Keratinocyte (primary cell): ENCODE data around the gene RSPH1. TPM values are rescaled to one million over a fixed set of nuclear protein-coding genes. Genes with fewer than 3 reads are reported as not detected.

Experiments
- DNase-seq: peaks from one replicate; pipeline ENCODE4 v3.0.0-alpha.2; 2011; ENCODE audit warnings: low read depth, missing footprints, low spot score
- FAIRE-seq: peaks from 2 replicates; lab custom pipeline; 2011; peaks lifted over from hg19 to GRCh38; lab: Jason Lieb, UNC
- H2AFZ ChIP-seq: 2 replicates; pipeline ENCODE4 v1.6.0; 2012; ENCODE audit warnings: low read length, control low read depth, inconsistent platforms; ENCODE audit not compliant: control insufficient read depth
- H3K27ac ChIP-seq: 2 replicates; pipeline ENCODE4 v1.5.1; 2011; ENCODE audit warnings: low read length; ENCODE audit not compliant: control insufficient read depth, insufficient read depth
- H3K27me3 ChIP-seq: 3 replicates; pipeline ENCODE4 v1.6.0; 2011; ENCODE audit warnings: low read length; ENCODE audit not compliant: control insufficient read depth, insufficient read depth; ENCODE audit errors: extremely low read depth
- H3K36me3 ChIP-seq, 2 experiments: 2 replicates in 1 of 2; 3 replicates in 1 of 2; pipeline ENCODE4 v1.5.1; 2011; ENCODE audit warnings: low read length in 2 of 2, mild to moderate bottlenecking in 1 of 2; ENCODE audit not compliant: control insufficient read depth in 2 of 2, insufficient read depth in 2 of 2; ENCODE audit errors: extremely low read depth in 1 of 2
- H3K4me1 ChIP-seq: 3 replicates; pipeline ENCODE4 v1.5.1; 2011; ENCODE audit warnings: low read length; ENCODE audit not compliant: control insufficient read depth, insufficient read depth; ENCODE audit errors: extremely low read depth
- H3K4me2 ChIP-seq: 3 replicates; pipeline ENCODE4 v1.6.0; 2011; ENCODE audit warnings: low read depth, low read length; ENCODE audit not compliant: control insufficient read depth, insufficient read depth; ENCODE audit errors: extremely low read depth
- H3K4me3 ChIP-seq, 3 experiments: fragments of 200-600 bp in 1 of 3; sonication (generic) in 1 of 3; 2 replicates in 2 of 3; 3 replicates in 1 of 3; pipeline ENCODE4 v1.5.1; 2011 to 2016; ENCODE audit warnings: low read length in 3 of 3, mild to moderate bottlenecking in 3 of 3, control low read depth in 2 of 3, inconsistent platforms in 1 of 3, low read depth in 1 of 3, mixed read lengths in 1 of 3, mixed run types in 1 of 3, moderate library complexity in 1 of 3; ENCODE audit not compliant: control insufficient read depth in 2 of 3, insufficient read depth in 2 of 3; ENCODE audit errors: extremely low read depth in 1 of 3
- H3K79me2 ChIP-seq: 2 replicates; pipeline ENCODE4 v1.6.0; 2012; ENCODE audit warnings: low read length; ENCODE audit not compliant: control insufficient read depth, insufficient read depth
- H3K9ac ChIP-seq: 3 replicates; pipeline ENCODE4 v1.6.0; 2011; ENCODE audit warnings: low read length; ENCODE audit not compliant: control insufficient read depth, insufficient read depth; ENCODE audit errors: extremely low read depth
- H3K9me1 ChIP-seq: 3 replicates; pipeline ENCODE4 v1.6.0; 2011; ENCODE audit warnings: low read length; ENCODE audit not compliant: control insufficient read depth, insufficient read depth; ENCODE audit errors: extremely low read depth
- H3K9me3 ChIP-seq: 2 replicates; pipeline ENCODE4 v1.5.1; 2012; ENCODE audit warnings: low read depth, low read length; ENCODE audit not compliant: control insufficient read depth
- H4K20me1 ChIP-seq: 3 replicates; pipeline ENCODE4 v1.6.0; 2011; ENCODE audit warnings: low read length; ENCODE audit not compliant: control insufficient read depth, insufficient read depth; ENCODE audit errors: extremely low read depth
- EZH2 ChIP-seq: IDR thresholded peaks from one replicate; pipeline ENCODE4 v1.6.1; 2012; ENCODE audit warnings: inconsistent platforms, mild to moderate bottlenecking, low read length, moderate library complexity
- dilution Hi-C: fragments of 300-500 bp; cut with MboI; formaldehyde crosslinking; loops from one replicate; pipeline ENCODE4 v1.7.0; 2020; ENCODE audit warnings: low sequenced_read_pairs; ENCODE audit not compliant: extremely low pct_ligation_motif_present
- polyA plus RNA-seq, 5 experiments: library from polyadenylated mRNA; depleted of rRNA in 3 of 5; stranded (reverse) in 3 of 5; stranded (forward) in 1 of 5; unstranded in 1 of 5; fragments of >200 nt; gene quantifications; 1 replicate in 1 of 5; 2 replicates in 3 of 5; 3 replicates in 1 of 5; pipeline versions ENCODE4 v1.2.1 to v1.2.3, GENCODE V29; 2011 to 2012; ENCODE audit warnings: missing spikeins in 2 of 5, low read depth in 1 of 5, low replicate concordance in 1 of 5
- TF ChIP-seq, protein P1 (sequence below), 3 experiments: IDR thresholded peaks in 1 of 3; conservative IDR thresholded peaks in 1 of 3; optimal IDR thresholded peaks in 1 of 3; 2 replicates in 2 of 3; 3 replicates in 1 of 3; pipeline versions ENCODE3 to v1.5.1; 2011; ENCODE audit warnings: low read length in 3 of 3, mild to moderate bottlenecking in 3 of 3, moderate library complexity in 2 of 3, control low read depth in 1 of 3, inconsistent platforms in 1 of 3; ENCODE audit not compliant: insufficient read depth in 2 of 3; ENCODE audit errors: extremely low read depth in 1 of 3

RSPH1 gene
- polyA plus RNA-seq, 1 donor (not counting 4 experiments of a cell fraction or from before 2014, with no cell fraction given), result 0.50 TPM

DNA sequence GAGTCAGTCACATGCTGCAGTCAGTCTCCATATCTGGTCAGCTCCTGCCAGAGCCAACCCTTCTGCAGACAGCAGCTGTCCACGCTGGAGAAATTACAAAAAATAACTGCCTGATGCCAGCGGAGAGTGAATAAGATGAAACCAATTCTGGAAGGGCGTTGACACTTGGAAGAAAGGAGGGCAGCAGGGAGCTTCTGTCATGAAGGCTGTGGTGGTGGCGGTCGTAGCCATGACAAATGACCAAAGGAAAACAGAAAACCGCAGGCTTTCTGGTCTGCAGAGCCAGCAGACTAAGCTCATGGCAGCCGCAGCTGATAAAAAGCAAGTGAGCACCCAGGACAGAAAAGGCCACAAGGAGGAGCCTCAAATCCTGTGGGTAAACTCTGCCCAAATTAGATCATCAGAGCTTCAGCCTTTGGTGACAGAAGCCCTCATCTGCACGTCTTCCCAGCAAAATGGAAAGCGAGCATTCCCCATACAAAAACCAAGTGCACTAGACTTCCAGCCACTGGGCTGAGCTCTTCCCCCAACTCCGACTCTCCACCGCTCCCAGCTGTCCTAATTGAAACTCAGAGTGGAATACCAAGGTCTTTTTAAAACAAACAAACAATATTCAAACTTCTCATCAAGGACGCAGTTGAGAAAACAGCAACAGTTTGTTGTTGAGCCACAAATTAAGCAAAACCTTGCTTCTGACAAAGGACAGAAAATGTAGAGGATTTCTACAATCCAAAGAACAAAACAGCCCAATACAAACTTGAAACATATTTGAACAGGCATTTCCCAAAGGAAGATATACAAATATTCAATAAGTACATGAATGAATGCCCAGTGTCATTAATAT is 28.7 kb downstream of the RSPH1 start:
- DNase-seq, result no peak
- Histone ChIP-seq H2AFZ (no peak overlapping the region), H3K79me2 (no peaks in the 10 kb centered on the region), H4K20me1 (no peaks in the 10 kb centered on the region), H3K4me1 (peaks cover 9% of the 10 kb centered on the region), H3K9me3 (no peaks in the 10 kb centered on the region), H3K9ac (no peak overlapping the region), H3K27ac (no peak overlapping the region), H3K27me3 (no peaks in the 10 kb centered on the region), H3K9me1 (no peaks in the 10 kb centered on the region), H3K4me3 (no peak overlapping the region), H3K36me3 (no peaks in the 10 kb centered on the region), H3K4me2 (no peak overlapping the region)
- dilution Hi-C loops, result no loop called here
- FAIRE-seq, result no peak
- no peak for TF ChIP-seq EZH2
- TF ChIP-seq, protein P1, sequence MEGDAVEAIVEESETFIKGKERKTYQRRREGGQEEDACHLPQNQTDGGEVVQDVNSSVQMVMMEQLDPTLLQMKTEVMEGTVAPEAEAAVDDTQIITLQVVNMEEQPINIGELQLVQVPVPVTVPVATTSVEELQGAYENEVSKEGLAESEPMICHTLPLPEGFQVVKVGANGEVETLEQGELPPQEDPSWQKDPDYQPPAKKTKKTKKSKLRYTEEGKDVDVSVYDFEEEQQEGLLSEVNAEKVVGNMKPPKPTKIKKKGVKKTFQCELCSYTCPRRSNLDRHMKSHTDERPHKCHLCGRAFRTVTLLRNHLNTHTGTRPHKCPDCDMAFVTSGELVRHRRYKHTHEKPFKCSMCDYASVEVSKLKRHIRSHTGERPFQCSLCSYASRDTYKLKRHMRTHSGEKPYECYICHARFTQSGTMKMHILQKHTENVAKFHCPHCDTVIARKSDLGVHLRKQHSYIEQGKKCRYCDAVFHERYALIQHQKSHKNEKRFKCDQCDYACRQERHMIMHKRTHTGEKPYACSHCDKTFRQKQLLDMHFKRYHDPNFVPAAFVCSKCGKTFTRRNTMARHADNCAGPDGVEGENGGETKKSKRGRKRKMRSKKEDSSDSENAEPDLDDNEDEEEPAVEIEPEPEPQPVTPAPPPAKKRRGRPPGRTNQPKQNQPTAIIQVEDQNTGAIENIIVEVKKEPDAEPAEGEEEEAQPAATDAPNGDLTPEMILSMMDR (optimal IDR thresholded peaks at IDR 0.05 in 1 of 3, IDR thresholded peaks at IDR 0.05 in 1 of 3, conservative IDR thresholded peaks at IDR 0.05 in 1 of 3; ENCODE audit: extremely low read depth in 1 of 3, insufficient read depth in 2 of 3, low read length in 3 of 3), result peak in 2 of 3 experiments; percentile 41 to 44

DNA sequence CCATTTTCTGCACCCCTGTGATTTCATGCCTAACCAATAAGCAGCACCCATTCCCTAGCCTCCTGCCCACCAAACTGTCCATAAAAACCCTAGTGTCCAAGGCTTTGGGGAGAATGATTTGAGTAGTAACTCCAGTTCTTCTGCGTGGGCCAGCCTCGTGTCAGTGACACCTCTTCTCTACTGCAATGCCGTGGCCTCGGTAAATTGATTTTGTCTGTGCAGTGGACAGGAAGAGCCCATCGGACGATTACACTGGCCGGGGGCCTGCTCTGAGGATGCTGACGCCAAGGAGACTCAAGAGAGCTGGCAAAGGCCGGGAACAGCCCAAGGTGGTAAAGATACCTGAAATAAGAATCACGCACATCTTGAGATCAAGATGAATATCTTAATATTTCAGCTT is 29.3 kb downstream of the RSPH1 start:
- H3K36me3 ChIP-seq, result no peaks in the 10 kb centered on the region
- H4K20me1 ChIP-seq, result no peaks in the 10 kb centered on the region
- no peaks in the 10 kb centered on the region for H3K9me3 ChIP-seq
- H2AFZ ChIP-seq, result no peak overlapping the region
- no peaks in the 10 kb centered on the region for H3K9me1 ChIP-seq
- no peak overlapping the region for H3K4me2 ChIP-seq
- H3K27ac ChIP-seq, result no peak overlapping the region
- H3K4me1 ChIP-seq, result peaks cover 9% of the 10 kb centered on the region
- TF ChIP-seq, protein P1 (optimal IDR thresholded peaks at IDR 0.05 in 1 of 3, IDR thresholded peaks at IDR 0.05 in 1 of 3, conservative IDR thresholded peaks at IDR 0.05 in 1 of 3; ENCODE audit: extremely low read depth in 1 of 3, insufficient read depth in 2 of 3, low read length in 3 of 3), result no peak
- TF ChIP-seq EZH2, result no peak
- no peaks in the 10 kb centered on the region for H3K79me2 ChIP-seq
- no peak overlapping the region for H3K4me3 ChIP-seq
- DNase-seq (no peak), FAIRE-seq (no peak)
- dilution Hi-C loops, result no loop called here
- H3K27me3 ChIP-seq, result no peaks in the 10 kb centered on the region
- no peak overlapping the region for H3K9ac ChIP-seq
